HG03469 (cell line): ENCODE data around the gene FCAMR.

Experiments
- ATAC-seq: cut with Tn5 transposase; IDR thresholded peaks from one replicate; pipeline ENCODE4 v1.9.1; 2021; ENCODE audit warnings: mild to moderate bottlenecking, moderate library complexity, moderate number of reproducible peaks; ENCODE audit not compliant: unreplicated experiment

Gene FCAMR

GRCh38 chr1:206960676-206961386, 9.4 kb downstream of the FCAMR start:
- ATAC-seq: no peak

GRCh38 chr1:206958144-206958543, 12.1 kb downstream of the FCAMR start:
- ATAC-seq: no peak

GRCh38 chr1:206957639-206958038, 12.6 kb downstream of the FCAMR start:
- no peak for ATAC-seq

- no peak for ATAC-seq
Measured at GRCh38 chr1:206955476-206956451, 14.5 kb downstream of the FCAMR start.

- ATAC-seq: no peak
Measured at GRCh38 chr1:206954459-206955342, 15.6 kb downstream of the FCAMR start.

GRCh38 chr1:206953626-206954025, 16.6 kb downstream of the FCAMR start:
- no peak for ATAC-seq

- no peak for ATAC-seq
Measured at GRCh38 chr1:206953126-206953525, 17.1 kb downstream of the FCAMR start.

GRCh38 chr1:206952171-206952570, 18.1 kb downstream of the FCAMR start:
- no peak for ATAC-seq

- ATAC-seq: no peak
Measured at GRCh38 chr1:206951318-206952100, 18.8 kb downstream of the FCAMR start.

GRCh38 chr1:206949641-206950040, 20.6 kb downstream of the FCAMR start:
- no peak for ATAC-seq

- ATAC-seq: no peak
Measured at GRCh38 chr1:206949208-206949607, 21.1 kb downstream of the FCAMR start.

GRCh38 chr1:206947255-206947654, 23.0 kb downstream of the FCAMR start:
- no peak for ATAC-seq

GRCh38 chr1:206946261-206946660, 24.0 kb downstream of the FCAMR start, which contains the start of gene PIGR:
PIGR (minus strand) TSS chr1:206946466; CDS start chr1:206940531, 5,935 bp downstream.
- no peak for ATAC-seq

- no peak for ATAC-seq
Measured at GRCh38 chr1:206945779-206946178, 24.5 kb downstream of the FCAMR start.

- ATAC-seq: no peak
Measured at GRCh38 chr1:206944703-206945102, 25.6 kb downstream of the FCAMR start.

- ATAC-seq: no peak
Measured at GRCh38 chr1:206941766-206942418, 28.4 kb downstream of the FCAMR start.

- ATAC-seq: no peak
Measured at GRCh38 chr1:206940588-206940936, 29.7 kb downstream of the FCAMR start.

GRCh38 chr1:206939841-206940587, 30.2 kb downstream of the FCAMR start:
- no peak for ATAC-seq

- no peak for ATAC-seq
Measured at GRCh38 chr1:206939131-206939530, 31.1 kb downstream of the FCAMR start.
